Bronchial epithelial cell (primary cell): ENCODE results near the gene PEDS1. TPM values are rescaled to one million over a fixed set of nuclear protein-coding genes. Genes with fewer than 3 reads are reported as not detected.
A peak's percentile ranks its signal among the peaks of the same experiment; 100 is the strongest.

Experiments
- DNase-seq: peaks from one replicate; pipeline ENCODE4 v3.0.0-alpha.2; 2010; ENCODE audit warnings: low read depth
- FAIRE-seq: peaks from 2 replicates; lab custom pipeline; 2011; peaks lifted over from hg19 to GRCh38; lab: Jason Lieb, UNC
- H3K27me3 ChIP-seq: 2 replicates; pipeline ENCODE4 v1.5.1; 2011; ENCODE audit warnings: low read length; ENCODE audit not compliant: control insufficient read depth, insufficient read depth
- H3K36me3 ChIP-seq: 2 replicates; pipeline ENCODE4 v1.5.1; 2011; ENCODE audit warnings: low read length; ENCODE audit not compliant: control insufficient read depth, insufficient read depth
- H3K4me3 ChIP-seq: 2 replicates; pipeline ENCODE4 v1.5.1; 2011; ENCODE audit warnings: mild to moderate bottlenecking, low read depth, low read length, control low read depth
- total RNA-seq: library from RNA; depleted of rRNA; stranded (reverse); fragments of >200 nt; gene quantifications from 2 replicates; pipeline ENCODE4 v1.2.1, GENCODE V29; 2014
- TF ChIP-seq, protein P1 (sequence below): IDR thresholded peaks from 2 replicates; pipeline ENCODE4 v1.5.1; 2011; ENCODE audit warnings: mild to moderate bottlenecking, moderate library complexity, low read length, control low read depth, inconsistent platforms; ENCODE audit not compliant: insufficient read depth, severe bottlenecking

PEDS1 gene
- total RNA-seq, 1 donor from 2014 or later, result 9.7 TPM

DNA sequence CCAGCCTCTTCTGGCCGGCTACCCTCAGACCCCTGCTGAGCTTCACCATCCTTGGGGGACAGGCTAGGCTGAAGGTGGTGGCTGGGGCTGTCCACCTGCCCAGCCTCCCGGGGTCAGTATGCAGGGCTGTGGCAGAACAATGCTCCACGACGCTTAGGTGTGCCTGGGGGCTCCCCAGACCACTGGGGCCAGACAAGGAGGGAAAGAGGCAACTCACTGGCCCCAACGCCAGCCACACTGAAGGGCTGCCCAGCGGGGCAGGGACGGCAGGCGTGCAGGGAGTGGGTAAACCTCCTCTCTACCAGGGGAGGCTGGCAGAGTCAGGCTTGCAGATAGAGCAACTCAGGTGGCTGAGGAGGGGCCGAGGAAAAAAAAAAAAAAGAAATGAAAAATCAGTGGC, 29.0 kb downstream of the PEDS1 start:
- TF ChIP-seq, protein P1, sequence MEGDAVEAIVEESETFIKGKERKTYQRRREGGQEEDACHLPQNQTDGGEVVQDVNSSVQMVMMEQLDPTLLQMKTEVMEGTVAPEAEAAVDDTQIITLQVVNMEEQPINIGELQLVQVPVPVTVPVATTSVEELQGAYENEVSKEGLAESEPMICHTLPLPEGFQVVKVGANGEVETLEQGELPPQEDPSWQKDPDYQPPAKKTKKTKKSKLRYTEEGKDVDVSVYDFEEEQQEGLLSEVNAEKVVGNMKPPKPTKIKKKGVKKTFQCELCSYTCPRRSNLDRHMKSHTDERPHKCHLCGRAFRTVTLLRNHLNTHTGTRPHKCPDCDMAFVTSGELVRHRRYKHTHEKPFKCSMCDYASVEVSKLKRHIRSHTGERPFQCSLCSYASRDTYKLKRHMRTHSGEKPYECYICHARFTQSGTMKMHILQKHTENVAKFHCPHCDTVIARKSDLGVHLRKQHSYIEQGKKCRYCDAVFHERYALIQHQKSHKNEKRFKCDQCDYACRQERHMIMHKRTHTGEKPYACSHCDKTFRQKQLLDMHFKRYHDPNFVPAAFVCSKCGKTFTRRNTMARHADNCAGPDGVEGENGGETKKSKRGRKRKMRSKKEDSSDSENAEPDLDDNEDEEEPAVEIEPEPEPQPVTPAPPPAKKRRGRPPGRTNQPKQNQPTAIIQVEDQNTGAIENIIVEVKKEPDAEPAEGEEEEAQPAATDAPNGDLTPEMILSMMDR, result no peak
- peaks cover 32% of the 10 kb centered on the region for H3K36me3 ChIP-seq

DNA sequence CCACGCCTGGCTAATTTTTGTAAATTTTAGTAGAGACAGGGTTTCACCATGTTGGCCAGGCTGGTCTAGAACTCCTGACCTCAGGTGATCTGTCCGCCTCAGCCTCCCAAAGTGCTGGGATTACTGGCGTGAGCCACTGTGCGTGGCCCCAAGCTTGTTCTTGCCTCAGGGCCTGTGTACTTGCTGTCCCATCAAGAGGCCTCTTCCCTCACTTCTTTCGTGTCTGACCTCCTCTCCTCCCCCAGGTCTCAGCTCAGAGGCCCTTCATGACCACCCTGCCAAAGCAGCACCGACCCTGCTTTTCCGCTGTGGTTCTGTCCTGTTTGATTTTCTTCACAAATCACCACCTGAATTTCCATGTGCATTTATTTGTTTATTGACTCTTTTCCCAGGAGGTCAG, 30.1 kb downstream of the PEDS1 start:
- DNase-seq (no peak), FAIRE-seq (no peak)
- TF ChIP-seq, protein P1, result no peak
- H3K36me3 ChIP-seq, result peaks cover 24% of the 10 kb centered on the region
- H3K4me3 ChIP-seq, result no peak overlapping the region
- no peaks in the 10 kb centered on the region for H3K27me3 ChIP-seq

More for the DNA sequence above, 29.0 kb downstream of the PEDS1 start:
- Histone ChIP-seq H3K4me3 (no peak overlapping the region), H3K27me3 (no peaks in the 10 kb centered on the region)
- DNase-seq (no peak), FAIRE-seq (no peak)

DNA sequence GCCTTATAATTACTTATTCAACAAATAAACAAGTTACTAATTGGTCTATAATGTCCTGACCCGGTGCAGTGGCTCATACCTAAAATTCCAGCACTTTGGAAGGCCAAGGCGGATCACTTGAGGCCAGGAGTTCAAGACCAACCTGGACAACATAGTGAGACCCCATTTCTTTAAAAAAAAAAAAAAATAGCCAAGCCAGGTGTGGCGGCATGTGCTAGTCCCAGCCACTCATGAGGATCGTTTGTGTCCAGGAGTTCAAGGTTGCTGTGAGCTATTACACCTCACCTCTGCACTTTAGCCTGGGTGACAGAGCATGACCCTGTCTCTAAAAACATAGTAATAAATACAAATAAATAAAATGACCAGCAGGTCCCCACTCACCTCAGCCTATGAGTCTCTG, 30.8 kb downstream of the PEDS1 start:
- Histone ChIP-seq H3K4me3 (no peak overlapping the region), H3K36me3 (peaks cover 18% of the 10 kb centered on the region), H3K27me3 (no peaks in the 10 kb centered on the region)
- TF ChIP-seq, protein P1, result no peak
- no peak for FAIRE-seq
- DNase-seq, result no peak

DNA sequence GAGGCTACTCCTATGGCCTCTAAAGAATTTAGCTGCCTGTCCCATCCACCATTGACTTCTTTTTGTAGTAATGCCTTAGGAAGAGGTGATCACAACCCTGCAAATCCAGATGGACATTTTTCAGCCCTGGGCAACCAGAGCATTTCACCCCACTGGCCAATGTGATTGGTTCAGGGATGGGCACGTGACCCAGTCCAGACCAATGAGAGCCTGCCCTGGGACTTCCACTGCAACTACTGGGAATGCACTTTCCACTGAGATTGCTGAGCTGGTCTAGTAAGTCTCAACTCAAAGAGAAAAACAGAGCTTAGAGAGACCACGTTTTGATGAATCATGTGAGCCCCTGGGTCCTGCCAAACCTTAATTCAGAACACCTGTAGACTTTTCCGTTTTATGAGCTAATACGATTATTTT, 31.7 kb downstream of the PEDS1 start:
- no peak for FAIRE-seq
- Histone ChIP-seq H3K27me3 (no peaks in the 10 kb centered on the region), H3K36me3 (peaks cover 13% of the 10 kb centered on the region), H3K4me3 (no peak overlapping the region)
- DNase-seq, result peak; percentile 55
- TF ChIP-seq, protein P1, result no peak

DNA sequence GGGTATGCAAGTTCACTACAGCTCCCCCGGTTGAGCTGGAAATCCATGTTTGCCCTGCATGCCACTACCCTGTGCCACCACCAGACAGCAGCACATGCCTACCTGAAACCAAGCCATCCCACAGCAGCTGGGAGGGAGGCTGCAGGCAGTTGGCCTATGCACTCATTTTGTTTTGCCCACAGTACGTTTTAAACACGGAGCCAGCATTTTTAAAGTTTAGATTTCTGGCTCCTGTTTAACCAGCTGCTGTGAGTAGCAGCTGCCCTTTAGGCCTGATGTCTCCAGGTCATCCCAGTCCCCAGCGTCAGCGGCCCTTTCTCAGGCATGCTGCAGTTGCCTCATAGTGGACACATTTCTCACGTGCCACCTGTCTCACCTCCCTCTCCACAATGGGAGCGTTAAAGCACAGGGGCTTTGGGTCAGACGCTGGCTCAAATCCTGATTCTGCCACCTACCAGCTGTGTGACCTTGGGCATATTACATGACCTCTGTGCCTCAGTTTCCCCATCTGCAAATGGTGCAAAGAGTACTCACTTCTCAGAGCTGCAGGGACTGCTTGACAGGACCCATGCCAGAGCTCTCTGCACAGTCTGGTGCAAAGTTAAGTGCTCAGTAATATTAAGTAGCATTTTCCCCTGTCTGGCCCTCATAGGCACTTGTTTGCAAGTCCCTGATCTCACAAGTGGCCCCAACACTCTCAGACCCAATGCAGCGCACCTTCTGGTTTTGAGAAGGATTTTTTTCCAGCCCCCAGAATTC, 32.4 kb downstream of the PEDS1 start:
- Histone ChIP-seq H3K4me3 (no peak overlapping the region), H3K27me3 (no peaks in the 10 kb centered on the region), H3K36me3 (peaks cover 7% of the 10 kb centered on the region)
- FAIRE-seq (no peak), DNase-seq (peak; percentile 65)
- TF ChIP-seq, protein P1, result peak; percentile 98

DNA sequence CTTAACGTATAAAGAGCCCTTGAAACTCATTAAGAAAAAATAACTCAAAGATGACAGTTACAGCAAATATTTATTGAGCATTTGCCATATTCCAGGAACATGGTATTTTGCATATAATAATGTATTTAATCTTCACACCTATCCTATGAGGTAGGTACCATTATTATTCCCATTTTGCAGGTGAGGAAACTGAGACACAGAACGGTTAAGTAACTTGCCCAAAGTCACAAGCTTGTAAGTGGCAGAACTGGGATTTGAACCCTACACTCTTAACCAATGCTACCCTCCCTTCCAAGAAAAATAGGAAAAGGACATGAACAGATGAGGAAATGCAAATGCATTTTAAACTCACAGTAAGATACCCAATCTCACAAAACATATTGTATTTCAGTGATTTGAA, 35.3 kb downstream of the PEDS1 start:
- no peak for FAIRE-seq
- TF ChIP-seq, protein P1, result no peak

More for the DNA sequence above, 35.3 kb downstream of the PEDS1 start:
- no peak overlapping the region for H3K4me3 ChIP-seq
- H3K27me3 ChIP-seq, result no peaks in the 10 kb centered on the region
- DNase-seq, result no peak
- no peaks in the 10 kb centered on the region for H3K36me3 ChIP-seq
